GM18505 (cell line): ENCODE results near the gene DPY19L1.
A peak's percentile ranks its signal among the peaks of the same experiment; 100 is the strongest.
"Not testable (repeated sequence)": the region's sequence is repeated elsewhere in the genome, so short reads cannot be mapped to it uniquely, and the experiment has no call there.

Experiments
- ATAC-seq: cut with Tn5 transposase; IDR thresholded peaks from one replicate; pipeline ENCODE4 v1.9.1; 2021; ENCODE audit not compliant: unreplicated experiment
- POLR2A ChIP-seq: IDR thresholded peaks from 4 replicates; pipeline ENCODE4 v1.6.1; 2011; ENCODE audit warnings: borderline replicate concordance; ENCODE audit not compliant: insufficient read depth, insufficient read length; ENCODE audit errors: extremely low read depth

DPY19L1 gene

DNA sequence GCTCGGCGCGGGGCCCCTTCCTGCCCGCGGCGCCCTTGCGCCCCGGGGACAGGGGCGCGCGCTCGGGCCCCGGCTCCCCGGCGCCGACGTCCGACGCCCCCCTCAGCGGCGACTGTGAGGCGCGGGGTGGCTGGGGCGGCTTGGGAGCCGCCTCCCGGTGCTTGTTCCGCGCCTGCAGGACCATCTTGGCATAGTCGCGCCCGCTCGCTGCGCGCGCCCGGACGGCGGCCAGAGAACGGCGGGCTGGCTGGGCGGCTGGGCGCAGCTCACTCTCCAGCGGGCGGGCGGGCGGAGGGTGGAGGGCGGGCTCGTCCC lies at the start of gene DPY19L1:
DPY19L1 (minus strand) TSS at position 275 of the 315 bp plus-strand sequence; CDS start at position 184, 91 bp downstream.
- peak; percentile 17 for ATAC-seq

DNA sequence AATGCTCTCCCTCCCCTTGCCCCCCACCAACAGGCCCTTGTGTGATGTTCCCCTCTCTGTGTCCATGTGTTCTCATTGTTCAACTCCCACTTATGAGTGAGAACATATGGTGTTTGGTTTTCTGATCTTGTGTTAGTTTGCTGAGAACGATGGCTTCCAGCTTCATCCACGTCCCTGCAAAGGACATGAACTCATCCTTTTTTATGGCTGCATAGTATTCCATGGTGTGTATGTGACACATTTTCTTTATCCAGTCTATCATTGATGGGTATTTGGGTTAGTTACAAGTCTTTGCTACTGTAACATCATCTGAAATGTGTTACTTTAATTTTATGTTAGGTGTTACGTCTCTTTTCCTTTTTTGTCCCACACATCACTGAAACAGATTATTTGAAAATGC lies 42.2 kb upstream of the DPY19L1 start:
- ATAC-seq, result not testable (repeated sequence)

More for the DNA sequence above, at the start of gene DPY19L1:
- TF ChIP-seq POLR2A, result peak; percentile 35

DNA sequence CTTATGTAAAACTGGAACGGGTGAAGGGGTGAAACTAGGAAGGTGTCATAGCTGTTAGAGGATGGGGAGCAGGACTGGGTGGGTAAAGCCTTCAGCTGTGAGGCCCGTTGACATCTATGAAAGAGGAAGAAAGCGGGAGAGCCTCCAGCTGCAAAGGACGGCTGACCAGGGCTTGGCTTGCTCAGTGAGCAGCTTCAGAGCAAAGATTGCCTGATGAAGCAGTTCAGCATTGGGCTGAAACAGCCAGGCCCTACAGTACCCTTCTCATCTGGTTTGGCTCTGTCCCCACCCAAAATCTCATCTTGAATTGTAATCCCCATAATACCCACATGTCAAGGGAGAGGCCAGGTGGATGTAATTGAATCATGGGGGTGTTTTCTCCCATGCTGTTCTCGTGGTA lies 36.7 kb upstream of the DPY19L1 start:
- ATAC-seq, result not testable (repeated sequence)

DNA sequence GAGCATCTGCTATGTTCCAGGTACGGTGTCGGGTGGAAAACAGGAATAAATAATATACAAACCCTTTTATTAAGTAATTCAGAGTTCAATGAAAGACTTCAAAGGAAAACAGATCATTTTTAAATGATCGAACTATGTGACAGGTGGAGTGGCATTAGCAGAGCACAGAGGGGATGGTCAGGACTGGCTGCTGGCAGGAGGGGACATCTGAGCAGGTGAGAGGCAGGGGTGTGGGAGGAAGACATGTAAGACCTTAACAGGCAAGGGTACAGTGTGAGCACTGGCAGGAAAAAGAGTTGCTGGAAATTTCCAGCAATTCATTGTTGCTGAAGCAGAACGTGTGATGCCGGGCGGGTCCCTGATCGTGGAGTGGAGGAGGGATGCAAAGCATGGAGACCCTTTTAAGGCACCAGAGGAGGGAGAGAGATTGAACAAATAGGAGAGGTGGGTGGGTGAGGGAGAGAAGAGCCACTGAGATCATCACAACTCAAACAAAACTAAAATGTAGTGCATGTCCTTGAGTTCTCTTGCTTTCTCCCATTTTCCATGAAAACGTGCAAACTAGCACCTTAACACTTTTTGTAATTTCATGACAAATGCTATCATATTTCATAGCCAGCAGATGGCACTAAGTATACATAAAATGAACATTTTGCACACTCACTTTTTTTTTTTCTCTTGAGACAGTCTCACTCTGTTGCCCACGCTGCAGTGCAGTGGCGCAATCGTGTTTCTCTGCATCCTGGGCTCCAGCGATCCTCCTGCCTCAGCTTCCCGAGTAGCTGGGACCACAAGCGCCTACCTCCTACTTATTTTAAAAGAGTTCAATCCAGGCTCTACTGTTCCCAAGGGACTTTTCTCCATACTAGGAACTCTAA lies 35.9 kb upstream of the DPY19L1 start:
- ATAC-seq, result peak; percentile 63

DNA sequence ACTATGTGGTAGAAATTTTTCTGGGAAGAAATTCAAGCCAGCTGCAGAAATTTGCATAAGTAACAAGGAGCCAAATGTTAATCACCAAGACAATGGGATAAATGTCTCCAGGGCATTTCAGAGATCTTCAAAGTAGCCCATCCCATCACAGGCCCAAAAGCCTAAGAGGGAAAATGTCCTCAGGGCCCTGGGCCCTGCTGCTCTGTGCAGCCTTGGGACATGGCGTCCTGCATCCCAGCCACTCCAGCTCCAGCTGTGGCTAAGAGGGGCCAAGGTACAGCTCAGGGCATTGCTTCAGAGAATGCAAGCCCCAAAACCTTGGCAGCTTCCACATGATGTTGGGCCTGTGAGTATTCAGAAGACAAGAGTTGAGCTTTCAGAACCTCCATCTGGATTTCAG lies 31.8 kb upstream of the DPY19L1 start:
- not testable (repeated sequence) for ATAC-seq

DNA sequence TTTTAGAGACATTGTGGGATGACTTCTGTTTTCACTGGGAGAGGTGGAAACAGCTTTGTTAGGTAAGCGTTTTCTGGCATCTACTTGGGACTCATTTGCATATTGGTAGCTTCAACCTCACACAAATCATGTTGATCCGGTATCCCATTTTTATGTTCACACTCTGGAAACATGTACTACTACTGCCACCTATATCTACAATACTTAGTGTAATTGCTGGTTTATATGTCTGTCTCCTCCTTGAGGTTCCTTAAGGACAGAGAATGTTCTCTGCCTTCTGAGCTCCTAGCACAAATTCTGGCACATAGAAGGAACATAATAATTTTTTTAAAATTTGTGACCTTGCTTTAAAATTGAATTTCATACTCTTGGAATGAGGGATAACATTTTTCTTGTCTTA lies 28.1 kb upstream of the DPY19L1 start:
- ATAC-seq, result not testable (repeated sequence)

DNA sequence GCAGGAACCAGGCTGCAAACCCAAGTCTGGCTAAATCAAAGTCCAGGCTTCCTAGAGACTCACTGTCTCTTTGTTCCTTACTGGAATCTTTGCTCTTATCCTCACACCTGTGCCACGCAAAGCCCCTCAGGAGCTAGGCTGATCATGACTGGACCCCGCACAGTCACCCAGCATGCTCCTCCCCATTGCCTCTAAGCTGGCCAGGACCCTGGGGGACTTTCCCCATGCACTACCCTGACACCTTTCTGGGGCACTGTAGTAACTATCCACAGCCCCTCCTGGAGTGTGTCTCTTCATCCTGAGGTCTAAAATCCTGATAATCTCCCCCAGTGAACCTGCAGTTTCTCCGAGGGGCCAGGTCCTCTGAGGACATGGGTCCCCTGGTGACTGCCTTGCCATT lies 21.3 kb upstream of the DPY19L1 start:
- ATAC-seq, result not testable (repeated sequence)

DNA sequence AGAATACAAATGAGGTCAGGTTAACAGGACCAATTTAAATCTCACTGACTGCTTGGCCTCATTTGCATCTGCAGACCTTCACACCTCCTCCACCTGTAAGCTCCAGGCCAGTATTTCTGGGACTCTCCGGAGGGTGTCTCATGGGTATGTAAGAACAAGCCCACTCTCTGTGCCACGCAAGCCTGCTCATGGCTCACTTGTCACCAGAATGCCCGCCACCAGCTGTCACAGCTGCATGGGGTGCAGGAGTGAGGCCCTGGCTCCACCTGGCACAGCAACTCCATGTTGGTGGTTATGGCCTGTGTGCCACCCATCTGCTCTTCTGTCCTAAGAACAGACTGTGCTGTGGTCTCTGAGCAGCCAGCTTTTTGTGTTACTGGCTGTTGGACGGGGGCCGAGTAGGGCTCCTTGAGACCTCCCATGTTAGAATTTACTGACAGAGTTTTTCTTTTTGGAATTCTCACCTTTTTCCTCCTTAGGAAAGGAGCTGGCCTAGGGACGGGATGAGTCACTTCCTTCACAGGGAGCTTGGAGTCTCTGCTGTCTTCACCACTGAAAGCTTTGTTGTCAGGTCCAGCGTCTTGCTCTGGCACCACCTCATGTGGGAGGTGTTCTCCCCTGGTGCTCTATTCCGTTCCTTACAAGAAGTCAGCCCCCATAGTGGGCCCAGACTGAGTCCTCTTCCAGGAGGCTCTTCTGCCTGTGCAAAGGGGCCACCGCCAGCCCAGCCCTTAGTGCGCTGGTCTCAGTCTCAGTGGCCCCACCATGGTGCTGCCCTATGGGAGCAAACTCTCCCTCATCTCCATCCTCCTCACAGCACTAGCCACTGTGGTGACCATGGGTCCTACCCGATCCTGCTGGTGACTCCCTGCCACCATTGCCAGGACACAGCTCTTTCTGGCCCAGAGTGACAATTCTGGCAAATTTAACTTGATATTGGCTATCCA lies 20.5 kb upstream of the DPY19L1 start:
- ATAC-seq, result not testable (repeated sequence)

DNA sequence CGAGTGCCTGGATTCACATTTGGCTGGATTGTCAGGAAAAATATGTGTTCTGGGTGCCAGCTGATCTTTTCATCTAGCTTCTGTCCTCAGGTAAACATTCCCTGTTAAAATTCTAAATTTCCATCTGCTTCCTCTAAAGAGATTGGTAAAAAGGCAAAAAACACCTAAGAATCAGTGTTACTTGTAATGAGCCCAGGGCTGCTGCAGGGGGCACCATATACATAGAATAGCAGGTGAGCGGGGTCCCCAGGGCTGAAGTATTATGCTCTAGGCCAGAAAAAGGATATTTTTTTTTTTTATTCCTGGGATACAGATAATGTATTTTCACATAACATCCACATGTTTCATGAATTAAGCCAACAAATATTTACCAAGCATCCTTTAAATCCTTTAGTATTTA lies 18.4 kb upstream of the DPY19L1 start:
- not testable (repeated sequence) for ATAC-seq

DNA sequence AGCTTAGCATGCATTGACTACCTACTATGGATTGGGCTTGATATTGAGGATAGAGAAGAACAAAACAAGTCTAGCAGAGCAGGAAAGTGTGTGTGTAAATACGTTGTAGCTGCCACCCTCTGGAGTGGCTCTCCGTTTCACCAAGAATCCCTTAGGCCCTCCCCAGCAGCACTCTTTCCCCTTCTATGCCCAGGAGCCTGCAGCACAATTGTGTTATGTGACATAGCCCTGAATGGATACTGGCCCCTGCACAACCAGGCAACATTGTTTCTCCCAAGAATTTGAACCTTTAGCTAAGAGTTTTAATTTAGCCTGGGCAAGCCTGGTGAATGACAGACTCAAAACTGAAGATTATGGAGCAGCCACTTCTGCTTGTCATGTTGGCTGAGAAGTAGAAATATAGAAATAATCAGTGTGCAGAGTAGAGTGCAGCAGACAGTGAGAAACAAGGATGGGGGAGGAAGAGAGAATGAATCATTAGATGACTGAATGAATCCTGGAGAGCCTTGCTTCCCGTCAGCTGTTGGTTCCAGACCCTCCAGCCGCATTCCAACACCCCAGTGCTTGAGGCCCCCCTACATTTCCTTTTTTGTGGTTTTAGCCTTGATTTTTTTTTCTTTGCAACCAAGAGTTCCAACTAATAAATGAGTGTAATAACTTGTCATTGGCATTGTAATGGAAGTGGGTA lies 16.3 kb upstream of the DPY19L1 start:
- not testable (repeated sequence) for ATAC-seq

DNA sequence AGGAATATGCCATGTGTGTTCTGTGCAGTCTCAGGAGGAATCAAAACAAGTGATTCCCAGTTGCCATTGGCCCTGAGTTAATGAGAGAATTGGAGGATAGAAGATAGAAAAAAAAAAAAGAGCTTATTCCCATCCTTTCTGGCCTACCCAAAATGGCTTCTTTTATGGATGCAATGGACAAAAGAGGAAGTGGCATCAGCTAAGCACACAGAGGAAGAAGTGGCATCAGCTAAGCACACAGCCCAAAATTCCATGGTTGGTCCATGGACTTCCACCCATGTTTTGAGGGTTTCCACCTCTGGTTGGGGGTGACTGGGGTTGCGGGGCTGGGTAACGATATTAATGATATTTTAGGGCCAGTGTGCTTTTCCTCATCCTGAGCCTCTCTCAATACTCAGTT lies 11.1 kb upstream of the DPY19L1 start:
- ATAC-seq, result not testable (repeated sequence)

DNA sequence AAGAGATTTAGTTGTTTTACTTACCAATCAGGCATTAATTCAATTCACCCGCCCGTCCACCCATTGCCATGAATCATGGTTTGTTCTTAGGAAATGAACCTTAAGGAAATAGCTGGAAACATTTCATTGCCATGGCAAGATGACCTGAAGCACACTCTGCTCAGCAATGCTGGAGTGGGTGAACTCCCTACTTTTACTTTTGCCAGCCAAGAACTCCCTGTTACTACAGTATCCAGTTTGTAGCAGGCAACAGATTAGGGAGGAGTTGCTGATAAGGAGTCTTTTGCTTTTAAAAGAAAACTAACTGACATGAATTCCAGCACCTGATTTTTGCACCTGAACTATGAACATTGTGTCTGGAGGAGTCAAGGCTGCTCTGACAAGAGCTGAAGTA lies 10.6 kb upstream of the DPY19L1 start:
- not testable (repeated sequence) for ATAC-seq

DNA sequence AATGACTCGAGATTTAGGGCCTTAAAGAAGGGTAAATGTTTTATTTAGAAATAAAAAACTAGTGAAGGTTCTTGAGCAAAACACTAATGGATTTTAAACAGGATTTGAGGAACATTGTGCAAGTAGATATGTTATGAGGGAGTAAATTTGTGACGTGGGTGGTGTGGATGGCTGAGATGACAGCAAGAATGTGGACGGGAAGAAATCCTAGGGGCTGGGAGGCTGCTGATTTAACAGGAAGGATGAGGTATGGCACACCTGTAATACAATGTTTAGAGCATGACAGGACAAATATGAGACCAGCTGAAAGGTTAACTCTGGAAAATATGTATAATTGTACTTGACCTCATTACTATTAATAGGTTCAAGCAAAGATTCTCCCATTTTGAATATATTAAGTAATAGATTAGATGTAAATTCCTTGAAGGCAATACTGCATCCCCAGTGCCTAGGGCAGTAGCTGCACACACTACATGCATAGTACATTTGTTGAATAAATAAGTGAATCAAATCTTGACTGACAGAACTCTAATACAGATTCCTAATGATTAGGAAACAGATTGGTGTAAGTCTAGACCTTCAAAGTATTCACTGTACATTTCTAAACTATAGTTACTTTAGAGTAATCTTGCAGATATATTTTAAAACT lies 10.1 kb upstream of the DPY19L1 start:
- not testable (repeated sequence) for ATAC-seq

DNA sequence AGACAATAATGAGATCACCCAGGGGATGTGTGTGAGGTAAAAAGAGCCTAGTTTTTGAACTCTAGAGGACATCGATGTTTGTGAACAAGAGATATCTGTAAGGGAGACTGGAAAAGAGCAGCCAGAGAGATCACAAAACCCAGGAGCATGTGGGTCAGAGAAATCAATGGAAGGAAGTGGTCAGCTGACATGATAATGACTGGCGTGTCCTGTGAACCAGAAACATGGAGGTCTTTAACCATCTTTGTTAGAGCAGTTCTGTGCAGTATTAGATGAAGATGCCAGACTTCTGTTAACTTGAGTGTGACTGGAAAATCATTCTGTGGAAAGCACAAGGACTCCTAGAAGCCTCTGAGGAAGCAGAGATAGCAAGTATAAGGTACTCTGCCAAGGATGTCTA lies 6.0 kb upstream of the DPY19L1 start:
- not testable (repeated sequence) for ATAC-seq

DNA sequence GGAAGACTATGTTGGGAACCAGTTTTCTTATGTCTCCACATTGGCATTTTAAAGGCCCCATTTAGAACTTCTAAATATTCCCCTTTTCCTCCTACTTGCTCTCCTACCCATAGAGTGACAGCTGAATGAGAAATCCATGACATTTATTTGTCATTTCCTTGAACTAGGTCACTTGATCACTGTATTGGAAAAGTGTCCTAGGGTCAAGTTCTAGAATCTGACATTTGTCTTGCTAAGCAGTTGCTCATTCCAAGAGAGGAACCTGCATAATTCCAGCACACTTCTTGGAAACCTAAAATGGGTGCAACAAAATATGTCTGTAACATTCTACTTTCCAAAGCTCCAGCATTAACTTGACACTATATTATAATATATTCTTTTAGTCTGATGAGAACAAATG lies 3.6 kb upstream of the DPY19L1 start:
- no peak for TF ChIP-seq POLR2A
- ATAC-seq, result no peak
